ENCODE results near the gene OR6J1.

DNA sequence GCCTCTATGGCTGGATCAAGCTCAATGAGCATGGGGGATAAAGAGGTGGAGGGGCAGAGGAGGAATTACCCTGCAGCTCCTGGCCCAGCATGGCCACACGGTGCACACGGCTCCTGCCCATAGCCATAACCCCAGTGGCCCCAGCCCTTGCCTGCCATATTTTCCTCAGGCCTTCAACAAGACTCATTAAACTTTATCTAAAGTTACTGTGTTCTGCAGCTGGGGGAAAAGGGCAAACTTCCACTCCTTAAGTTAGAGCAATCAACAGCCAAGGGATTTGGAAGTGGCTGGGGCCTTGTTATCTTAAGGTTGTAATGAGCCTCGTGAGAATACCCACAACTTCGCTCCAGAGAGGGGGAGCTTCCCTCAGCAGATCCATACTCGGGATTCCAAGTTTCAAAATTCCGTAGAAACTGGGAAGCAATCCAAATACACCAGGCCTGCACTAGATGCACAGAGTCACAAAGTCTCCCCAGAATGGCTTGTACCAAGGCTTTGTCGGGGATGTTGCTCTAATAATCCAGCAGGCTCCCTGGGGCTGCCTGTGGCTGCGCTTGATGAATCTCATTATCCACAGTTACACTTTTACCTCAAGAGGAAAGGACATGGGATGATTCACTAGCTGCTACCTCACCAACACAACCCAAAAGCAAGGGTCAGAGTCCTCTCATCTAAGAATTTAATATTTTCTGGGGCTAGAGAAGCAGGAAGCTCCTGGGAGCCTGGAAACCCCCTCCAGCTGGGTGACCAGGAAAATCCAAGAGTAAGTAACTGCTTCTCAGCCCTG lies 13.0 kb upstream of the OR6J1 start:
- TF ChIP-seq, protein P1, sequence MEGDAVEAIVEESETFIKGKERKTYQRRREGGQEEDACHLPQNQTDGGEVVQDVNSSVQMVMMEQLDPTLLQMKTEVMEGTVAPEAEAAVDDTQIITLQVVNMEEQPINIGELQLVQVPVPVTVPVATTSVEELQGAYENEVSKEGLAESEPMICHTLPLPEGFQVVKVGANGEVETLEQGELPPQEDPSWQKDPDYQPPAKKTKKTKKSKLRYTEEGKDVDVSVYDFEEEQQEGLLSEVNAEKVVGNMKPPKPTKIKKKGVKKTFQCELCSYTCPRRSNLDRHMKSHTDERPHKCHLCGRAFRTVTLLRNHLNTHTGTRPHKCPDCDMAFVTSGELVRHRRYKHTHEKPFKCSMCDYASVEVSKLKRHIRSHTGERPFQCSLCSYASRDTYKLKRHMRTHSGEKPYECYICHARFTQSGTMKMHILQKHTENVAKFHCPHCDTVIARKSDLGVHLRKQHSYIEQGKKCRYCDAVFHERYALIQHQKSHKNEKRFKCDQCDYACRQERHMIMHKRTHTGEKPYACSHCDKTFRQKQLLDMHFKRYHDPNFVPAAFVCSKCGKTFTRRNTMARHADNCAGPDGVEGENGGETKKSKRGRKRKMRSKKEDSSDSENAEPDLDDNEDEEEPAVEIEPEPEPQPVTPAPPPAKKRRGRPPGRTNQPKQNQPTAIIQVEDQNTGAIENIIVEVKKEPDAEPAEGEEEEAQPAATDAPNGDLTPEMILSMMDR (IDR thresholded peaks at IDR 0.05) = no peak
- no peak for TF ChIP-seq POLR2A (IDR thresholded peaks at IDR 0.05)

Data from tibial nerve (tissue), 3 donors.